Stimulated activated CD4-positive, alpha-beta T cell treated with anti-CD3 and anti-CD28 coated beads, Interleukin-4, amount 100 ng/mL, for 1 hour (primary cell): ENCODE results near the gene CEP63.

Experiments
- DNase-seq: peaks from one replicate; pipeline ENCODE4 v3.0.0-alpha.2; 2020

CEP63 gene

DNA sequence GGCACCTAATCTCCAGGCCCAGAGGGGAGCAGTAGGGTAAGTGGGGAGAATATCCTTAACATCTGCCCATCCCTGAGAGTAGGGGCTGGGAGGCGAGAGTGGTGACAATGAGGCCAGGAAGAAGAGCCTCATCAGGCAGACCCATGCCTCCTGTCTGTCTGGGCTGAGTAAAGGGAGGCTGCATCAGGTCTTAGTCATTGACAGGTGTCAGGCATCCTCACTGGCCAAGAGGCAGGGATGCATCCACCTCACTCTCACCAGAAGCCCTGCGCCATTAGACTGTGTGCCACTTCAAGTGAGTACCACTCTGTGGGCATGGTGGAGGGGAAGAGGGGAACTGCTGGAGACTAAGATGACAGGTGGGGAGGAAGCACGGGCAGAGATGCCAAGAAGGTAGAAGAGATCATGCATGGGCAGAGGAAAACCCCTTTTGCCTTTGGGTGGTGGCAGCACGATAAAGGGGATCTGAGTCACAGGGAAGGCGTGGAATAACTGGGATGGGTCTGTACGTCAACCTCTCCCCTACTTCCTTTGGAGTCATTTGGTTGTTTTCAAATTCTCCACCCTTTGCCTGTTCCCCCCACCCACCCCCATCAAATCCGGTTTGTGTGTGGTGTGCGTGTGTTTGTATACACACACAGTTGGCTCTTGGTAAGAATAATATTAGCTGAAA, 14.2 kb upstream of the CEP63 start:
- no peak for DNase-seq

DNA sequence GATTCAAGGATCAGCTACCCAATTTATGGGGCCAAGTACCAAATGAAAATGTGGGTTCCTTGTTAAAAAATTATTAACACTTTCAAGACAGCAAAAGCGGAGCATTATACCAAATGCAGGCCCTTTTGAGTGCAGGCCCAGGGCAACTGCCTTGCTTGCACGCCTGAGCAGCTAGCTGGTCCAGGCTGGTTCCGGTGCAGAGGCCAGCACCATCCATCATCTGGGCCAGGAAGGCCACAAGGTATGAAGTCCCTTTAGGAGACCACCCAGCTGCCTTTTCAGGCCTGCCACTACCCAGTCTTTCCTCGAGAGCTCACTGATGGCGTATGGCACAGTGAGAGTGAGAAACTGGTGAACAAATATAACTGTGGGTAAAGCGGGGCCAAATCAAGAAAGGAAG, 13.0 kb upstream of the CEP63 start:
- DNase-seq: no peak

- peak; percentile 69 for DNase-seq
Measured at GRCh38 chr3:134473868-134474546, 11.8 kb upstream of the CEP63 start.

GRCh38 chr3:134474956-134475355, 10.9 kb upstream of the CEP63 start:
- DNase-seq: no peak

- DNase-seq: no peak
Measured at GRCh38 chr3:134476306-134476705, 9.6 kb upstream of the CEP63 start.

GRCh38 chr3:134477002-134477401, 8.9 kb upstream of the CEP63 start:
- DNase-seq: no peak

- no peak for DNase-seq
Measured at GRCh38 chr3:134477938-134478337, 7.9 kb upstream of the CEP63 start.

GRCh38 chr3:134480546-134480945, 5.3 kb upstream of the CEP63 start:
- DNase-seq: no peak

- DNase-seq: no peak
Measured at GRCh38 chr3:134481166-134481565, 4.7 kb upstream of the CEP63 start.

DNA sequence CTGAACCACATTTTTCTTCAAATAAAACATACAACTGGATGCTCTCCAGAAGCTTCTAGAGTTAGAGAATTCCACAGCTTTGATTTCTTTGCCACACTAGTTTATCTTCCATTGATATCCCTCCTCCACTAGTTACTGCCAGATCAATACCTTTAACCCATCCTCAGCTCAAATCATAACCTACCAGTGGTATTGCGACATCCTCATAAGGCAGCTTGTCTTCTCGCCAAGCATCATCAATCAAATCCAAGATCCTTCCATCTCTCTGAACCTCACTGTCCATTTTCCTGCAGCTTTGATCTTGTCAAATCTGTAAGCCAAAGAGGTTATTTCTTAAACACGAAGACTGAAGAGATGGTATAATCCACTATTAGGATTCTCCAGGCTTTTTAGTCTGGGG, 3.2 kb upstream of the CEP63 start:
- DNase-seq: no peak

DNA sequence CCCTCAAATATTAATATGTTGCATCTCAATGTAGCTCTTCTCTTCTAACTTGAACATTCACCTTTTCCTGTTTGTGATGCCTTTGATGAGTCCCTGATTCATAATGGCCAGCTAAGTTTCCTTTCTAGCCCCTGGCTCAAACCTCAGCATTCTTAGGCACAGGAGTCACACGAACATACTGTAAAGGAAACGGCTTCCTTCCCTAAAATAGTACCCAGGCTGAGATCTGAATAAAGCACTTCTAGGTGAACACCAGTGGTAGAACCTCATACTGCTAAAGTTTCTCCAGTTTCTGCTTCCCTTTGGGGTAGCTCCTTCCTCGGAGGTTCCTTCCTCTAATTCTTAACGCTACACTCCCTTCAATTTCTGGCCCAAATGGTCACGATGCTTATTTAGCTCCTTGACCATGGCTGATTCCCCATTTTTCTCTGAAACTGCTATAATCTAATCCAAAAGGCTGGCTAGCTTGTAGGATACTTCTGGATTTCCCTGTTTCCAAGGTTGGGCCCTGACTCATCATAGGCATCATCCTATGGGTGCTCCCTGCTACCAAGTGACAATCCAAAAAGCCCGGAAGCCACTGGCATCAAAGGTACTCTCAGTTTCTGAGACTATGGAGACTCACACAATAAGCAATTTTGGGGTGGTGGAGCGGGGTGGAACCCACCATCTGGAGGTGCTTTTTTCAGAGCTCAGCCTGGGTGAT, 2.5 kb upstream of the CEP63 start:
- DNase-seq: no peak

DNA sequence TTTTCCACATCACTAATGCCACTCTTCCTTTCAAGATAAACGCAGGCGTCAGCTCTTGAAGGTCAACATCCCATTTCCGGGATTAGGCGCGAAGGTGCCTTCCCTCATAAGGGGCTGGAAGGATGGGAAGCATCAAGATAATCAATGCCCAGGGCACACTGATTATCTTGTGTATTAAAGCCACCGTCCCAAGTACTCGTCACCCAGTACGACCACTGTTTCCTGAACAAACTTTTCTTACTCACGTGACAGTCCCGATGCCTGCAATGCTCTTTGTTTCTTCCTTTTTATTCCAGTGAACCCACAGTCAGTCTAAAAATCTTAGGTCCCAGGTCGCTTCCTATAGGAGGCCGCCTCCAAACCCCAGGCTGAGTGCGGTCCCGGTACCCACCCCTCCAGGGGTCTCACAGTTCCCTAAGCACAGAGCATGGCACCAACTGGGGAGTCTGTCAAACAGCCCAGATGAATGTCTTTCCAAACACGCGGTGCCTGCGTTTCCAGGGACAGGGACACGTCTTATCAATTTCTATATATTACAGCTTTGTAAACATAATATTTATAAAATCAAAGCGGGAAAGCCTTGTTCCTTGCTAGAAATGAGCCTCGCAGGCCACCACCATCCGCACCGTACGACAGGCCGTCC, 661 bp upstream of the CEP63 start:
- DNase-seq: peak; percentile 90

- no peak for DNase-seq
Measured at GRCh38 chr3:134486577-134487041, 752 bp downstream of the CEP63 start.

DNA sequence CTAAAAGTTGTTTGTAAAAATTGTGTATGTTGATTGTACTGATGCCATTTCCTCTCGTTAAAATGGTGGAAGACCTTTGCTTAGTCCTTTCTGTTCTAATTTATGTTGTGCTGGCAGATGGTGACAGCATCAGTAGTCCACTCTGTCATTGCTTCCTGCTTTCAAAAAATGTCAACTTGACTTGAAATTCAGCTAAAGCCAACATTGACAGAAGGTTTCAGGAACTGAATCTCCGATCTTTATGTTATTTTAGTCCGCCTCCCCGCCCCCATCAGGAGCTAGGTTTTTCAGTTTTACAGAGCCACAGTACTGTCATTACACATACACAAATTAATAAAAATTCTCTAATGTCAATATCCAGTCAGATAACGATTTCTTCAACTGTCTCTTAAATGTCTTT, 1.5 kb downstream of the CEP63 start:
- DNase-seq: no peak

DNA sequence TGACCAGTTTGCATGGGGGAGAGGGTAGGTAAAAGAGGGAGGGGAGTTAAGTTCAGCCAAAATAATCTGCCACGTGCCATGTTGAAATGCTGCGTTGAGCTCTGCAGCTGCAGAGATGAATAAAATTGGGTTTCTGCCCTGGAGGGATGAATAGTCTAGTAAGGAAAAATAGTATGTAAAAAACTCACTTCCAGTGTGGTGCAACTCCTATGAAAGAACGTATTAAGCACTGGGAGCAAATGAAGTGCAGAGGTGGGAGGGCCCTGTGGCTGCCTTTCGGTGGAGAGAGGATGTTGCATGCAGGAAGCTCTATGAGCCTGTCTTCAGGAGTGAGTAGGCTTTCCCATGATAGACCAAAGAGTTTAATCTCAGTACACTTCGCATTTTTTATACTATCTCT, 8.6 kb downstream of the CEP63 start:
- no peak for DNase-seq

GRCh38 chr3:134495980-134496379, 10.1 kb downstream of the CEP63 start:
- DNase-seq: no peak

GRCh38 chr3:134496471-134497071, 10.7 kb downstream of the CEP63 start:
- no peak for DNase-seq

DNA sequence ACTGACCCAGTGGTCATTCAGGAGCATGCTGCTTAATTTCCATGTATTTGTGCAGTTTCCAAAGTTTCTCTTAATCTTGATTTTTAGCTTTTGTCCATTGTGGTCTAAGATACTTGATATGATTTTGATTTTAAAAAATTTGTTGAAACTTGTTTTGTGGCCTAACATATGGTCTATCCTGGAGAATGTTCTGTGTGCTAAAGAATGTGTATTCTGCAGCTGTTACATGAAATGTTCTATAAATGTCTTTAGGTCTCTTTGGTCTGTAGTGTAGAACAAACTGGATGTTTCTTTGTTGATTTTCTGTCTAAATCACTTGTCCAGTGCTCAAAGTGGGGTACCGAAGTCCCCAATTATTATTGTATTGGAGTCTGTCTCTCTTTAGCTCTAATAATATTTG, 17.4 kb downstream of the CEP63 start:
- DNase-seq: no peak

GRCh38 chr3:134504132-134504531, 18.3 kb downstream of the CEP63 start:
- no peak for DNase-seq

- no peak for DNase-seq
Measured at GRCh38 chr3:134505485-134505884, 19.6 kb downstream of the CEP63 start.

DNA sequence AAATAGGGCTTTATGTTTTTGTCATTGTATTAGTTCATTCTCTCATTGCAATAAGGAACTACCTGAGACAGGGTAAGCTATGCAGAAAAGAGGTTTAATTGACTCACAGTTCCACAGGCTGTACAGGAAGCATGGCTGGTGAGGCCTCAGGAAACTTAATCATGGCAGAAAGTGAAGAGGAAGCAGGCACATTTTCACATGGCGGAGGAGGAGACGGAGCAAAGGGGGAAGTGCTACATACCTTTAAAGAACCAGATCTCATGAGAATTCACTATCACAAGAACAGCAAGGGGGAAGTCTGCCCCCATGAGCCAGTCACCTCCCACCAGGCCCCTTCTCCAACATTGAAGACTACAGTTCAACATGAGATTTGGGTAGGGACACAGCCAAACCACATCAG, 25.6 kb downstream of the CEP63 start:
- DNase-seq: no peak

- DNase-seq: no peak
Measured at GRCh38 chr3:134516905-134517304, 31.0 kb downstream of the CEP63 start.

GRCh38 chr3:134517791-134518190, 31.9 kb downstream of the CEP63 start:
- DNase-seq: no peak
